Natural killer cell treated with Interleukin-12 subunit alpha and Interleukin-12 subunit beta and Interleukin-15 and Interleukin-18, amount 100 ng/mL, for 72 hours (primary cell): Measurements from ENCODE around the gene NEK6. TPM values are rescaled to one million over a fixed set of nuclear protein-coding genes. Genes with fewer than 3 reads are reported as not detected.

ENCODE experiments used
- ATAC-seq, 2 donors: fragments of 150-1000 bp; cut with Tn5 transposase in 1 of 2; sonication (Bioruptor Pico), chemical (Tn5 transposase) in 1 of 2; 2 replicates each; pipeline ENCODE4 v1.10.0; 2021
- DNase-seq: peaks from one replicate; pipeline ENCODE4 v3.0.0; 2022; ENCODE audit warnings: low spot score
- H3K27ac Mint-ChIP-seq, 2 donors: 1 replicate in 1 of 2; 2 replicates in 1 of 2; pipeline ENCODE4 v1.8.0; 2022; ENCODE audit warnings: mixed read lengths in 2 of 2, mild to moderate bottlenecking in 1 of 2, moderate library complexity in 1 of 2
- H3K27me3 Mint-ChIP-seq, 2 donors: 1 replicate in 1 of 2; 2 replicates in 1 of 2; pipeline ENCODE4 v1.8.0; 2022; ENCODE audit warnings: mixed read lengths in 2 of 2
- H3K36me3 Mint-ChIP-seq: one replicate; pipeline ENCODE4 v1.8.0; 2022; ENCODE audit warnings: mixed read lengths
- H3K4me1 Mint-ChIP-seq, 2 donors: 1 replicate in 1 of 2; 2 replicates in 1 of 2; pipeline ENCODE4 v1.8.0; 2022; ENCODE audit warnings: low read depth in 2 of 2, mixed read lengths in 2 of 2, mild to moderate bottlenecking in 1 of 2
- H3K4me3 Mint-ChIP-seq: one replicate; pipeline ENCODE4 v1.8.0; 2022; ENCODE audit warnings: mixed read lengths
- H3K9me3 Mint-ChIP-seq: 2 replicates; pipeline ENCODE4 v1.8.0; 2022; ENCODE audit warnings: mixed read lengths
- total RNA-seq, 2 donors: library from RNA; stranded (reverse); gene quantifications; one replicate each; pipeline ENCODE4 v1.2.3, GENCODE V29; 2022

Gene NEK6
- total RNA-seq, 2 donors from 2014 or later, result 11.4 to 38.7 TPM

GRCh38 chr9:124217836-124218437 lies 39.8 kb upstream of the NEK6 start:
- Mint-ChIP-seq H3K27me3 (no peaks in the 10 kb centered on the region), H3K36me3 (no peaks in the 10 kb centered on the region), H3K9me3 (no peaks in the 10 kb centered on the region), H3K27ac (peak overlapping the region; percentile 96 to 98), H3K4me1 (peaks cover 75 to 80% of the 10 kb centered on the region in 2 donors), H3K4me3 (peak overlapping the region; percentile 84)
- ATAC-seq (peak in 1 of 2 donors; percentile 46), DNase-seq (peak; percentile 75)

GRCh38 chr9:124218438-124218982 lies 39.2 kb upstream of the NEK6 start:
- peaks cover 80% of the 10 kb centered on the region in 2 donors for H3K4me1 Mint-ChIP-seq
- no peaks in the 10 kb centered on the region for H3K36me3 Mint-ChIP-seq
- DNase-seq (peak; percentile 86), ATAC-seq (peak; percentile 66 to 83)
- peak overlapping the region; percentile 96 to 98 for H3K27ac Mint-ChIP-seq
- H3K4me3 Mint-ChIP-seq, result peak overlapping the region; percentile 30
- H3K9me3 Mint-ChIP-seq, result no peaks in the 10 kb centered on the region
- no peaks in the 10 kb centered on the region for H3K27me3 Mint-ChIP-seq

- H3K36me3 Mint-ChIP-seq, result no peaks in the 10 kb centered on the region
- peak overlapping the region; percentile 96 to 98 for H3K27ac Mint-ChIP-seq
- ATAC-seq (no peak), DNase-seq (no peak)
- no peaks in the 10 kb centered on the region for H3K27me3 Mint-ChIP-seq
- H3K4me1 Mint-ChIP-seq, result peaks cover 81% of the 10 kb centered on the region in 2 donors
- H3K9me3 Mint-ChIP-seq, result no peaks in the 10 kb centered on the region
- H3K4me3 Mint-ChIP-seq, result no peak overlapping the region
Observed at GRCh38 chr9:124218987-124219461, 38.7 kb upstream of the NEK6 start.

- Mint-ChIP-seq H3K27me3 (no peaks in the 10 kb centered on the region), H3K27ac (peak overlapping the region; percentile 10 to 64), H3K4me1 (peaks cover 69 to 74% of the 10 kb centered on the region in 2 donors)
Observed at GRCh38 chr9:124220946-124221451, 36.8 kb upstream of the NEK6 start.

GRCh38 chr9:124221676-124222075 lies 36.1 kb upstream of the NEK6 start:
- Mint-ChIP-seq H3K4me3 (peak overlapping the region; percentile 1), H3K27me3 (no peaks in the 10 kb centered on the region), H3K36me3 (no peaks in the 10 kb centered on the region), H3K4me1 (peaks cover 64 to 67% of the 10 kb centered on the region in 2 donors), H3K9me3 (no peaks in the 10 kb centered on the region), H3K27ac (peak overlapping the region; percentile 10 to 64)
- peak in 1 of 2 donors; percentile 59 for ATAC-seq
- no peak for DNase-seq

More at GRCh38 chr9:124220946-124221451, 36.8 kb upstream of the NEK6 start:
- Mint-ChIP-seq H3K9me3 (no peaks in the 10 kb centered on the region), H3K36me3 (no peaks in the 10 kb centered on the region), H3K4me3 (no peak overlapping the region)
- ATAC-seq, result no peak
- DNase-seq, result no peak

- no peak for DNase-seq
- no peak for ATAC-seq
- Mint-ChIP-seq H3K4me3 (no peak overlapping the region), H3K27me3 (no peaks in the 10 kb centered on the region), H3K4me1 (peaks cover 60 to 62% of the 10 kb centered on the region in 2 donors), H3K9me3 (no peaks in the 10 kb centered on the region), H3K27ac (peak overlapping the region in 1 of 2 donors; percentile 10), H3K36me3 (no peaks in the 10 kb centered on the region)
Observed at GRCh38 chr9:124222109-124222508, 35.6 kb upstream of the NEK6 start.

- H3K27ac Mint-ChIP-seq, result peak overlapping the region in 1 of 2 donors; percentile 44
- no peaks in the 10 kb centered on the region for H3K27me3 Mint-ChIP-seq
- ATAC-seq (no peak), DNase-seq (no peak)
- H3K9me3 Mint-ChIP-seq, result no peaks in the 10 kb centered on the region
- no peak overlapping the region for H3K4me3 Mint-ChIP-seq
- H3K4me1 Mint-ChIP-seq, result peaks cover 50 to 52% of the 10 kb centered on the region in 2 donors
- no peaks in the 10 kb centered on the region for H3K36me3 Mint-ChIP-seq
Observed at GRCh38 chr9:124222918-124223720, 34.6 kb upstream of the NEK6 start.

- no peak for DNase-seq
- no peak for ATAC-seq
- Mint-ChIP-seq H3K27ac (peak overlapping the region in 1 of 2 donors; percentile 20), H3K27me3 (no peaks in the 10 kb centered on the region), H3K4me3 (no peak overlapping the region), H3K4me1 (peaks cover 31 to 33% of the 10 kb centered on the region in 2 donors), H3K9me3 (no peaks in the 10 kb centered on the region), H3K36me3 (no peaks in the 10 kb centered on the region)
Observed at GRCh38 chr9:124225945-124226344, 31.8 kb upstream of the NEK6 start.

GRCh38 chr9:124228516-124228915 lies 29.2 kb upstream of the NEK6 start:
- Mint-ChIP-seq H3K4me1 (peaks cover 10% of the 10 kb centered on the region in 2 donors), H3K9me3 (no peaks in the 10 kb centered on the region), H3K4me3 (no peak overlapping the region), H3K27ac (no peak overlapping the region), H3K27me3 (no peaks in the 10 kb centered on the region), H3K36me3 (no peaks in the 10 kb centered on the region)
- no peak for ATAC-seq
- DNase-seq, result no peak

- no peaks in the 10 kb centered on the region for H3K4me1 Mint-ChIP-seq
- ATAC-seq (no peak), DNase-seq (no peak)
- no peak overlapping the region for H3K4me3 Mint-ChIP-seq
- H3K27me3 Mint-ChIP-seq, result no peaks in the 10 kb centered on the region
- H3K27ac Mint-ChIP-seq, result no peak overlapping the region
- H3K36me3 Mint-ChIP-seq, result no peaks in the 10 kb centered on the region
- H3K9me3 Mint-ChIP-seq, result no peaks in the 10 kb centered on the region
Observed at GRCh38 chr9:124231095-124231737, 26.5 kb upstream of the NEK6 start.

GRCh38 chr9:124238546-124239140 lies 19.1 kb upstream of the NEK6 start:
- Mint-ChIP-seq H3K27ac (peak overlapping the region in 1 of 2 donors; percentile 2), H3K9me3 (no peaks in the 10 kb centered on the region), H3K4me1 (peaks cover 23 to 34% of the 10 kb centered on the region in 2 donors), H3K4me3 (peak overlapping the region; percentile 21), H3K27me3 (peaks cover 0 to 5% of the 10 kb centered on the region in 2 donors), H3K36me3 (no peaks in the 10 kb centered on the region)
- peak in 1 of 2 donors; percentile 25 for ATAC-seq
- peak; percentile 26 for DNase-seq

GRCh38 chr9:124239249-124240073 lies 18.3 kb upstream of the NEK6 start:
- Mint-ChIP-seq H3K36me3 (no peaks in the 10 kb centered on the region), H3K9me3 (no peaks in the 10 kb centered on the region), H3K4me1 (peaks cover 23 to 34% of the 10 kb centered on the region in 2 donors), H3K27ac (peak overlapping the region in 1 of 2 donors; percentile 2), H3K27me3 (peaks cover 0 to 5% of the 10 kb centered on the region in 2 donors), H3K4me3 (peak overlapping the region; percentile 21)
- peak; percentile 65 for DNase-seq
- ATAC-seq, result peak; percentile 71 to 83
